ENCODE results near the gene GPC6. TPM values are rescaled to one million over a fixed set of nuclear protein-coding genes. Genes with fewer than 3 reads are reported as not detected.

The GPC6 gene
- total RNA-seq, 1 experiment from 2014 or later: not detected

DNA sequence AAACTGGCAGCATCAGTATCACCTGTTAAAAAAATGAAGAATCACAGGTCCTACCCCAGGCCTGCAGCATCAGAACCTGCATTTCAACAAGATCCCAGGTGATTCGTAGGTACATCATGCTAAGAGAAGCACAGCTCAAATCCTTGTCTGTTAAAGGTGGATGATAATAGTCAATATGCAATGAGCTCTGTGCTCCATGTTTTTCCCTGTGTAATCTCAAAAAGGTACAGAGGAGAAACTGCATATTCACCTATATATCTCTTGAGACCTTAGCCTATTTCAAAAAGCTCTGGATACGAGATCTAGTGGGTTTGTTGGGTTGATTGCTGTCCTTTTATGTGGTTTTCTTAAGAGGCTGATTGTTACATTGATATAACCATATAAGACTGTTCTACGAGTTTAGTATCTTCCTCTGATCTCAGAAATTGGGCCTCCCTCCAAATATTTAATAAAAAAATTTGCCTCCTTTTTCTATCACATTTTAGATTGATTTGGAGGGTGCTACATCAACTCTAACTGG, 1104.0 kb downstream of the GPC6 start:
- H3K4me1 Mint-ChIP-seq (ENCODE audit: low read depth, unreplicated experiment): no peaks in the 10 kb centered on the region
- H3K27me3 Mint-ChIP-seq (ENCODE audit: unreplicated experiment): no peaks in the 10 kb centered on the region
- H3K27ac Mint-ChIP-seq (ENCODE audit: unreplicated experiment): no peak overlapping the region
- intact Hi-C loops (cut with micrococcal nuclease; ENCODE audit: unreplicated experiment): no loop called here
- H3K4me3 Mint-ChIP-seq (ENCODE audit: low read depth, unreplicated experiment): no peak overlapping the region
- H3K36me3 Mint-ChIP-seq (ENCODE audit: insufficient read depth, unreplicated experiment): no peaks in the 10 kb centered on the region
- TF ChIP-seq, protein P1, sequence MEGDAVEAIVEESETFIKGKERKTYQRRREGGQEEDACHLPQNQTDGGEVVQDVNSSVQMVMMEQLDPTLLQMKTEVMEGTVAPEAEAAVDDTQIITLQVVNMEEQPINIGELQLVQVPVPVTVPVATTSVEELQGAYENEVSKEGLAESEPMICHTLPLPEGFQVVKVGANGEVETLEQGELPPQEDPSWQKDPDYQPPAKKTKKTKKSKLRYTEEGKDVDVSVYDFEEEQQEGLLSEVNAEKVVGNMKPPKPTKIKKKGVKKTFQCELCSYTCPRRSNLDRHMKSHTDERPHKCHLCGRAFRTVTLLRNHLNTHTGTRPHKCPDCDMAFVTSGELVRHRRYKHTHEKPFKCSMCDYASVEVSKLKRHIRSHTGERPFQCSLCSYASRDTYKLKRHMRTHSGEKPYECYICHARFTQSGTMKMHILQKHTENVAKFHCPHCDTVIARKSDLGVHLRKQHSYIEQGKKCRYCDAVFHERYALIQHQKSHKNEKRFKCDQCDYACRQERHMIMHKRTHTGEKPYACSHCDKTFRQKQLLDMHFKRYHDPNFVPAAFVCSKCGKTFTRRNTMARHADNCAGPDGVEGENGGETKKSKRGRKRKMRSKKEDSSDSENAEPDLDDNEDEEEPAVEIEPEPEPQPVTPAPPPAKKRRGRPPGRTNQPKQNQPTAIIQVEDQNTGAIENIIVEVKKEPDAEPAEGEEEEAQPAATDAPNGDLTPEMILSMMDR (IDR thresholded peaks at IDR 0.05; ENCODE audit: unreplicated experiment): no peak
- CTCF ChIA-PET: no interaction called here
- DNase-seq: no peak
- no TSS peak for BruUV-seq (replicated peaks)
- peaks cover 2% of the 10 kb centered on the region for H3K9me3 Mint-ChIP-seq (ENCODE audit: low read depth, unreplicated experiment)

DNA sequence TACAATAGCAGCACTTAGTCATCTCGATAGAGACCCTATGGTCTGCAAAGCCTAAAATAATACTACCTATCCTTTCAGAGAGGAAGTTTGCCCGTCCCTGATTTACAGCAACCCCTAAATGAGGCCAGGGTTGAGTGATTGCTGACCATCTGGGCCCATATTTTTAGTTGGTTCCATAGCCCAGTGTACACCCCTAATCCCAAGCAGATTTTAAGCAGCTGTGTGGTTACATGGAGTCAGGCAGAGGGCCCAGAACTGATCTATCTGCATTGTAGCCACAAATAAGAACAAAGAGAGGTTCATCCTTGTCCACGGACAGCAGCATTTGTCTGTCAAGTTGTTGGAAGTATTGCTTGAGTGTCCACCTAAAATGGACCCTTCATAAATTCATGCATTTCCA, 1104.7 kb downstream of the GPC6 start:
- Mint-ChIP-seq H3K36me3 (ENCODE audit: insufficient read depth, unreplicated experiment) (no peaks in the 10 kb centered on the region), H3K27ac (ENCODE audit: unreplicated experiment) (no peak overlapping the region), H3K4me1 (ENCODE audit: low read depth, unreplicated experiment) (no peaks in the 10 kb centered on the region), H3K4me3 (ENCODE audit: low read depth, unreplicated experiment) (no peak overlapping the region), H3K27me3 (ENCODE audit: unreplicated experiment) (no peaks in the 10 kb centered on the region), H3K9me3 (ENCODE audit: low read depth, unreplicated experiment) (peaks cover 2% of the 10 kb centered on the region)
- DNase-seq: no peak
- CTCF ChIA-PET: no interaction called here
- no TSS peak for BruUV-seq (replicated peaks)
- TF ChIP-seq, protein P1 (IDR thresholded peaks at IDR 0.05; ENCODE audit: unreplicated experiment): no peak
- intact Hi-C loops (cut with micrococcal nuclease; ENCODE audit: unreplicated experiment): no loop called here

DNA sequence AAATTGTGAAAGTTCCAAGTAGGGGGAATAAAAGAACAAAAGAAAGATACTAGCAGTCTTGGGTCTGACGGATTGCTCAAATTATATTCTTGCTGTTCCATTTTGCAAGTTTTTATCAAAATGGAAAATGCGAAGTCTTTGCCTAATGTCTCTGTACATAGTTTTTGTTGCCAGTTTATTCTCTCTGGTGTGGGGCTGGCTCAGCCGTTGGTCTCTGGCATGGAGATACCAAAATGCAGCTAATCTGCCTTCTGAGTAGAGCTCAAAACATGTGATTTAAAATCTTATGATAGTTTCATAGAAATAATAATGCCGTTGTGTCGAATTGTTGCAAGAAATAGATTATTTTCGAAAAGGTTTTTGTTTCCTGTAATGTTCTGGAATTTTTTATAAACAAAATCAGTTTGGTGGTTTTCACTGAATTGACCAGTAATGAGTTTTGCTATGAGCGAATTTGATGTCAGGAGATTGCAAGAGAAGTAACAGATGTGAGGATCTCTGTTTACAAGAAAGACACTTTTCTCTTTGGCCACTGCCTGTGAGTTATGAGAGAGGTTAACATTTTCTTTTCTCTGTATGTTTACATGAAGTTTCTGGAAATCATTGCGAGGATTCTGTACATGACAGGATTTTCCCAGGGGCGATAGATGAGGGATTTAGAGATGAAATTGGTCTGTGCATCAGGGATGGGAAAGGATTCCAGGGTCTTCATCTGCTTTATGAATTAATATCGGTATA, 1105.9 kb downstream of the GPC6 start:
- H3K4me1 Mint-ChIP-seq (ENCODE audit: low read depth, unreplicated experiment): no peaks in the 10 kb centered on the region
- no peaks in the 10 kb centered on the region for H3K36me3 Mint-ChIP-seq (ENCODE audit: insufficient read depth, unreplicated experiment)
- no TSS peak for BruUV-seq (replicated peaks)
- TF ChIP-seq, protein P1 (IDR thresholded peaks at IDR 0.05; ENCODE audit: unreplicated experiment): no peak
- no peak overlapping the region for H3K4me3 Mint-ChIP-seq (ENCODE audit: low read depth, unreplicated experiment)
- no peak overlapping the region for H3K27ac Mint-ChIP-seq (ENCODE audit: unreplicated experiment)
- CTCF ChIA-PET: no interaction called here
- H3K9me3 Mint-ChIP-seq (ENCODE audit: low read depth, unreplicated experiment): peaks cover 2% of the 10 kb centered on the region
- no peak for DNase-seq
- H3K27me3 Mint-ChIP-seq (ENCODE audit: unreplicated experiment): no peaks in the 10 kb centered on the region
- intact Hi-C loops (cut with micrococcal nuclease; ENCODE audit: unreplicated experiment): no loop called here

DNA sequence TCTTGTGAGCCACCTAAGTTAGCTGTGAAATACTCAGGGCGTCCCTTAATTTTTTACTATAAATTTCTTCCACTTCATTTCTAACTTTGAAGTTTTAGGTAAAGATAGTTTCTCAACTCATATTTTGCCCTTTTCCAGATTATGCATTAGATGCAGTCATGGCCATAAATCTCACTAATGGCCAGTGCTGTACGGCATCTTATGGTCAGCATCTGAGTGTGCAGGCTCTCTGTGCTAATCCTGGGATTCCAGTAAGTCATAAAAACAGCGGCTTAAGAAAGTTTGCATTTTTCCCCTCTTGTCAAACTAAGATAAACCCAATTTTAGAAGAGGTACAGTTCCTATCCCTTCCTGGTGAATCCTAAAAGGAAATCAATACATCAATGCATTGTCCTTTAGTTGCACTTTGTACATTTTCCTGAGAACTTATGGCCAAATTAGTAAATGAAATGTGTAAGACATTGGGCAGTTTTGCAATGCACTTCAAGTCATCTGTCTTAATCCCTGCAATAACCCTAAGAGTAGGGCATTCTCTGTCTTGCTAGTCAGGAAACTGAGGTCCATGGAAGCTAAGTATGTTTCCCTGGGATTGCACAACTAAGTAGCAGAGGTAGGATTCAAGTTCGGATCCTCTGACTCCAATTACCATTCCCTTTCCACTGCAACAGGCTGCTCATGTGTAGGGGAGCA, 1106.7 kb downstream of the GPC6 start:
- intact Hi-C loops (cut with micrococcal nuclease; ENCODE audit: unreplicated experiment): no loop called here
- H3K27me3 Mint-ChIP-seq (ENCODE audit: unreplicated experiment): no peaks in the 10 kb centered on the region
- H3K9me3 Mint-ChIP-seq (ENCODE audit: low read depth, unreplicated experiment): peaks cover 2% of the 10 kb centered on the region
- H3K4me3 Mint-ChIP-seq (ENCODE audit: low read depth, unreplicated experiment): no peak overlapping the region
- no peak for DNase-seq
- no peak overlapping the region for H3K27ac Mint-ChIP-seq (ENCODE audit: unreplicated experiment)
- no TSS peak for BruUV-seq (replicated peaks)
- CTCF ChIA-PET: no interaction called here
- TF ChIP-seq, protein P1 (IDR thresholded peaks at IDR 0.05; ENCODE audit: unreplicated experiment): no peak
- no peaks in the 10 kb centered on the region for H3K36me3 Mint-ChIP-seq (ENCODE audit: insufficient read depth, unreplicated experiment)
- no peaks in the 10 kb centered on the region for H3K4me1 Mint-ChIP-seq (ENCODE audit: low read depth, unreplicated experiment)

All from Calu3 (cell line).